Epithelial cell of proximal tubule (primary cell): ENCODE measurements around the gene KIF18A. TPM values are rescaled to one million over a fixed set of nuclear protein-coding genes. Genes with fewer than 3 reads are reported as not detected.

Experiments
- DNase-seq: peaks from one replicate; pipeline ENCODE4 v3.0.0-alpha.2; 2011; ENCODE audit warnings: low read depth
- H3K4me3 ChIP-seq: 2 replicates; pipeline ENCODE4 v1.5.1; 2011; ENCODE audit warnings: low read depth, mild to moderate bottlenecking, low read length
- total RNA-seq: library from RNA; depleted of rRNA; stranded (reverse); fragments of >200 nt; gene quantifications from 2 replicates; pipeline ENCODE4 v1.2.3, GENCODE V29; 2015
- TF ChIP-seq, protein P1 (sequence below): conservative IDR thresholded peaks from 2 replicates; pipeline ENCODE4 v1.5.1; 2012; ENCODE audit warnings: low read depth, mild to moderate bottlenecking, low read length

The KIF18A gene
- 15.7 and 20.5 TPM in 2 replicates for total RNA-seq

DNA sequence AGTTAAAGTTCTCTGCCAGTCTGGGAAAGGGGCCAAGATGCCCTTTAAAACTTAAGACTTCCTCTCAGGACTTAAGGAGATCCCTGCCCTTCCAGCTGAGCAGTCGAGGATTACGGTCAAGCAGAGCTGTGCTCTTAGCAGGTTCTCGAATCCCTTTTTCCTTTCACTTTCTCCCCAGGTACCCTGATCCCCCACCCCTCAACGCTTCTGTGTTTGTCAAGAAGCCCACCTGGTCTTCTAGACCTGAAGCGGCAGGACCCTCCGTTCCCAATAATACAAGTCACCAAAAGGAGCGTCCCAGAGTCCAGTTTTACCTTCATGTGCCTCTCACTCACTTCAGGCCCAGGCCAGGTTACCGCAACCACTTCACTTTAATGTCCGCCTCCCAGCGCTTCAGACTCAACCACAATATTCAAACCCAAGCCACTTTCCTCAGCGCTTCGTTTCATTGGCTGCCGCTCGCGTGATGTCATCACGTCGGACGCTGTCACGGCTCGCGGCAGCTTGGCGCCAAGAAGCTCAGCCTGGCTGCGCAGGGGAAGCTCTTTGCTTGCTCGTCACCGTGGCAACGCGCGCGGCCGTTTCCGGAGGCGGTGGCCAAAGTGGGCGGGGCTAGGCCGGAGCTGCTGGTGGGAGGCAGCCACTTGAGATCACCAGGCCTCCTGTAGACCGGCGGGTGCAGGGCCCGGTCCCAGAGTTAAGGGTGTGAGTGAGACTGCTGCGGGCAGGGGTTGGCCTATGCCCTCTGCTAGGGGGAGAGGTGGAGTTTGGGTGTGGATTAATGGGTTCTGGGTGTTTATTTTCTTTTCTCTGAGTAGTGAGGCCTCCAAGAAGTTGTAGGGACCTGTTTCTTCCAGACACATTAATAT, at the start of gene KIF18A, which contains the start of gene METTL15:
TSS of gene KIF18A (minus strand) at position 407 of the 869 bp plus-strand sequence. CDS start 10,209 bp downstream, outside the sequence.
TSS of gene METTL15 (plus strand) at position 639 of the 869 bp plus-strand sequence. CDS start 4,947 bp downstream, outside the sequence.
- TF ChIP-seq, protein P1, sequence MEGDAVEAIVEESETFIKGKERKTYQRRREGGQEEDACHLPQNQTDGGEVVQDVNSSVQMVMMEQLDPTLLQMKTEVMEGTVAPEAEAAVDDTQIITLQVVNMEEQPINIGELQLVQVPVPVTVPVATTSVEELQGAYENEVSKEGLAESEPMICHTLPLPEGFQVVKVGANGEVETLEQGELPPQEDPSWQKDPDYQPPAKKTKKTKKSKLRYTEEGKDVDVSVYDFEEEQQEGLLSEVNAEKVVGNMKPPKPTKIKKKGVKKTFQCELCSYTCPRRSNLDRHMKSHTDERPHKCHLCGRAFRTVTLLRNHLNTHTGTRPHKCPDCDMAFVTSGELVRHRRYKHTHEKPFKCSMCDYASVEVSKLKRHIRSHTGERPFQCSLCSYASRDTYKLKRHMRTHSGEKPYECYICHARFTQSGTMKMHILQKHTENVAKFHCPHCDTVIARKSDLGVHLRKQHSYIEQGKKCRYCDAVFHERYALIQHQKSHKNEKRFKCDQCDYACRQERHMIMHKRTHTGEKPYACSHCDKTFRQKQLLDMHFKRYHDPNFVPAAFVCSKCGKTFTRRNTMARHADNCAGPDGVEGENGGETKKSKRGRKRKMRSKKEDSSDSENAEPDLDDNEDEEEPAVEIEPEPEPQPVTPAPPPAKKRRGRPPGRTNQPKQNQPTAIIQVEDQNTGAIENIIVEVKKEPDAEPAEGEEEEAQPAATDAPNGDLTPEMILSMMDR, result no peak
- peak; percentile 80 for DNase-seq
- H3K4me3 ChIP-seq, result peak within 1 kb of the TSS; percentile 90

DNA sequence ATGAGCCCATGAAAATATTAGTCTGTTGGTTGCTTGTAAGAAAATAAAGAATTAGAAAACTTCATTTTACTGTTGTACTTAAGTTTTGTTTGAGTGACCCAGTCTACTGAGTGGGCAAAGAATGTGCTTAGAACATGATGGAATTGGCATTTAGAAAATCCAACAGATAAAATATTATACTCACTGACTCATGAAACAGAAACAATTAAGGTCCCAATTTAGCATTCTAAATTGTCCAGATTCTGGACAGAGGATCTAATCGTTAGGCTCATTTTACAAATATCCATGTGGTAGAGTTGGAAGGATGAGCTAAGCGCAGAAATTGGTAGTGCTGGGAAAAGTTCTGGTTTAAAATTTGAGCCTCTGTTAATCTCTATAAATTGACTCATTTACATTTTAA, 45.6 kb upstream of the KIF18A start:
- TF ChIP-seq, protein P1, result no peak
- DNase-seq, result no peak
- H3K4me3 ChIP-seq, result no peak overlapping the region

DNA sequence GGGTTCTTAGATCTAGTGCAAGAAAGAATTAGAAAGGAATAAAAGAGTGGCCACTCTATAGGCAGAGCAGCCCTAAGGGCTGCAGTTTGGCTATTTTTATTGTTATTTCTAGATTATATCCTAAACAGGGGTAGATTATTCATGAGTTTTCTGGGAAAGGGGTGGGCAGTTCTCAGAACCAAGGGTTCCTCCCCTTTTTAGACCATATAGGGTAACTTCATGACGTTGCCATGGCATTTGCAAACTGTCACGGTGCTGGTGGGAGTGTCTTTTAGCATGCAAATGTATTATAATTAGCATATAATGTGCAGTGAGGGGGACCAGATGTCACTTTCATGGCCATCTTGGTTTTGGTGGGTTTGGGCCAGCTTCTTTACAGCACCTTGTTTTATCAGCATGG, 44.8 kb upstream of the KIF18A start:
- TF ChIP-seq, protein P1, result no peak
- DNase-seq, result no peak
- H3K4me3 ChIP-seq, result no peak overlapping the region

DNA sequence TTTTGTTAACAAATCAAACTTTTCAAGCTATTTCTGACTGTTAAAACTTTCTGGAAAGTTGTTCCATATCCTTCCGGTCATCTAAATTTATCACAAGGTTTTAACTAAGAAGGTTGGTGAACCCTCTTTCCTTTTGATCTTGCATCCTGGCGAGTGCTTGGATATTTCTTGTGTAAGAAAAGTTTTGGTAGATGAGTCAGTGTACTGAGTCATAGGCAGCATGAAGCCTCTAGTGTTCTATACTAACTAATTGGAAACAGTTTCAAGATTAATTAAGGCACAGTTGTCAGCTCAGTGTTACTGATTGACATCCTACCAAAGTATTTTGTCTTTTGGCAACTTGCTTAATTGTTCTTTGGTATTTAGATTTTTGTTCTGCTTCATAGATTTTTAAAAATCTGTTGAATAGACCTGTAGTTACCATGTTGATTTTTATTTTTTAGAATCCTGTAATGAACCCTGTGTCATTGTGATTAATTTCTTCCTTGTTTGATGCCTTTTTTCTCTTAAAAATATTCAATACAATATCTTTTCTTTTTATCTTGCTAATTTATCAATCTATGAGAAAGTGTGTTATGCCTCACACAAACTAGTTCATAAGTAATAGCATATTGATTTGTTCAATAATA, 38.3 kb upstream of the KIF18A start:
- H3K4me3 ChIP-seq, result no peak overlapping the region
- TF ChIP-seq, protein P1, result no peak
- DNase-seq, result peak; percentile 92

DNA sequence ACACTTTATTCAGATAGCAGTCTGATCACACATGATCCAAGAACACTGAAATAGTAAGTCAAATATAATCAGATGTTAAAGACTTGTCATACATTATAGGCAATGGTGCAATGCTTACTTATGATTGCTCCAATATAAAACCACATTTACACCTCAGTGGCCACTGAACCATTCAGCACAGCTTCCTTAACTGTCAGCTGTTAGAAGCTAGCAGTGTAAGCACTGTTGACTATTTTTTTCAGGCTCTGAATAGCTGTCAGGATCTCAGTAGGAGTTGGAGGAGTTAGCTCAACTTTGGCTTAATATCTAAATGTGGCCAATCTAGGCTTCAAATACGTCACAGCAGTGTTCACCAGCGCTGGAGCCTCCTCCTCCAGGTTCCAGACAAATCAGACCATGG, 36.9 kb upstream of the KIF18A start:
- TF ChIP-seq, protein P1, result no peak
- H3K4me3 ChIP-seq, result no peak overlapping the region
- peak; percentile 58 for DNase-seq

DNA sequence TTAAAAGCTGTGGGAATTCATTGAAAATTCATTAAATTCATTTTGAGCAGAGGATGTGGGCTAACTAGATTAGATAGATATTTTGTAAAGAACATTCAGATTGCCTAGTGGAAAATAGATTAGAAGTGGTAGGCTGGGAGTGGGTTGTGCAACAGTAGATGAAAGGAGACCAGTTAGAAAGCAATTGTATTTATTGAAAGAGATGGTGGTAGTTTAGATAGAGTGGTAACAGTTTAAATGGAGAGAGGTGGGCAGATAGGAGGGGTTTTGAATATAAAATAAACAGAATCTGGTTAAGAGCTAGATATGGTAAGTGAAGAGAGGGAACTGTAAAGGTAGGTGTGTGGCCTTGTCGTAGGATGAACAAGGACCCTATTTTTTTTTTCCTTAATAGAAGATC, 34.8 kb upstream of the KIF18A start:
- TF ChIP-seq, protein P1, result no peak
- no peak overlapping the region for H3K4me3 ChIP-seq
- no peak for DNase-seq
